Mucosa of descending colon (tissue), 3 donors: ENCODE data around the gene INTS1. TPM values are rescaled to one million over a fixed set of nuclear protein-coding genes. Genes with fewer than 3 reads are reported as not detected.
A peak's percentile ranks its signal among the peaks of the same experiment; 100 is the strongest.

Source experiments
- ATAC-seq: fragments of 200-7000 bp; cut with Tn5 transposase; one replicate; pipeline ENCODE4 v1.9.1; 2020; ENCODE audit warnings: mild to moderate bottlenecking, moderate library complexity
- DNase-seq, 3 donors: peaks; one replicate each; pipeline ENCODE4 v3.0.0-alpha.2; 2020
- H3K36me3 ChIP-seq: fragments of 200-600 bp; one replicate; pipeline ENCODE4 v1.8.0; 2021; ENCODE audit warnings: low read depth, mild to moderate bottlenecking
- H3K4me1 ChIP-seq: fragments of 200-600 bp; one replicate; pipeline ENCODE4 v1.8.0; 2021; ENCODE audit warnings: low read depth, mild to moderate bottlenecking
- H3K4me3 ChIP-seq: fragments of 200-600 bp; one replicate; pipeline ENCODE4 v1.8.0; 2021; ENCODE audit warnings: mild to moderate bottlenecking
- H3K9me3 ChIP-seq: fragments of 200-600 bp; one replicate; pipeline ENCODE4 v1.8.0; 2021; ENCODE audit warnings: mild to moderate bottlenecking
- intact Hi-C, 2 donors: fragments of 100-400 bp; cut with DNase I in 1 of 2; cut with micrococcal nuclease in 1 of 2; formaldehyde crosslinking; loops; one replicate each; pipeline versions ENCODE4 v1.11.0 to v1.11.1; 2022; cut with DNase I, micrococcal nuclease
- total RNA-seq, 3 donors: library from RNA; stranded (reverse); fragmentation: NEBNext Ultra II Directional in 2 of 3; extraction: Animal tissue kit (Norgen Biotek cat#: 25700) in 2 of 3; gene quantifications; one replicate each; pipeline versions ENCODE4 v1.2.1 to v1.2.4, GENCODE V29; 2021 to 2023
- TF ChIP-seq, protein P1 (sequence below): fragments of 200-600 bp; IDR thresholded peaks from one replicate; pipeline ENCODE4 v1.8.0; 2022; ENCODE audit warnings: antibody characterized with exemption, mild to moderate bottlenecking
- donor health status: DM: no; HTN: no; CAD: no; lungs with moderate emphysema.
- donor health status: DM: no; HTN: no; CAD: no.
- donor health status: DM: no; HTN: yes; CAD: no.

The INTS1 gene
- total RNA-seq, 3 donors from 2014 or later, result 79.6 to 94.3 (median 88.0) TPM

DNA sequence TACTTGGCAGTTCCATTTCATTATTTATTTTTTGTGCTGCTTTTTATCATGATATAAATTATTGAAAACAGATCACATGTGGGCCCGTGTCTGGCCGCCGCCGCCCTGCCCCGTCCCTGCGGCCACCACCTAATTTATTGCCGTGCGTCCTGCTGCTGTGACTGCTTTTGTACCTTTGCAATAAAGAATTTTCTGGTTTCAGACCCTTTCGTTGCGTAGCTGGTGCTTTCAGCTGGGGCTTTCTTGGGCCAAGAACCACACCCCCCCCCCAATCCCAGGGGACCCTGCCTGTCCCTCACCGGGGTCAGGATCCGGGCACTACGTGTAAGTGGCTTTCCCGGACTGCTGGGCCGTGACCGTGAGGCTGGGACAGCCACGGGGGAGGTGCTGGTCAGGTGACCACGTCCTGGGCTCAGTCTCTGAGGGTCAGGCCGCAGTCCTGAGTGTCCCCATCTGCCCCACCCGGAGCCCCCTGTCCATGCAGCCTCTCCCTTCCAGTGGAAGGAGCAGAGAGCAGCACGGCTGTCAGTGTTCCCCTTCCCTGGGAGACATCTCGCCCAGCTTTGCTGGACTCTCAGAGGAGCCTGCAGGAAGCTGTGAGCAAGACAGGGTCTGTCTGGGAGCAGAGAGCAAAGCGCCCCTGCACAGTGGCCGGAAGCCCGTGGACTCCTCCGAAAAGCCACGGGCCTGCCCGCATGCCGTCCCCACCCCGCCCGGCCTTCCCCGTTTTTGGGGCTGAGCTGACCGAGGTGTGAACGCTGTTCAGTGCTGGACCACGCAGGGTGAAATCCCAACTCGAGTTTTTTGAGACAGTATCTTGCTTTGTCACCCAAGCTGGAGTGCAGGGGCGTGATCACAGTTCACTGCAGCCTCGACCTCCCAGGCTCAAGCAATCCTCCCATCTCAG, 38.9 kb upstream of the INTS1 start:
- TF ChIP-seq, protein P1, sequence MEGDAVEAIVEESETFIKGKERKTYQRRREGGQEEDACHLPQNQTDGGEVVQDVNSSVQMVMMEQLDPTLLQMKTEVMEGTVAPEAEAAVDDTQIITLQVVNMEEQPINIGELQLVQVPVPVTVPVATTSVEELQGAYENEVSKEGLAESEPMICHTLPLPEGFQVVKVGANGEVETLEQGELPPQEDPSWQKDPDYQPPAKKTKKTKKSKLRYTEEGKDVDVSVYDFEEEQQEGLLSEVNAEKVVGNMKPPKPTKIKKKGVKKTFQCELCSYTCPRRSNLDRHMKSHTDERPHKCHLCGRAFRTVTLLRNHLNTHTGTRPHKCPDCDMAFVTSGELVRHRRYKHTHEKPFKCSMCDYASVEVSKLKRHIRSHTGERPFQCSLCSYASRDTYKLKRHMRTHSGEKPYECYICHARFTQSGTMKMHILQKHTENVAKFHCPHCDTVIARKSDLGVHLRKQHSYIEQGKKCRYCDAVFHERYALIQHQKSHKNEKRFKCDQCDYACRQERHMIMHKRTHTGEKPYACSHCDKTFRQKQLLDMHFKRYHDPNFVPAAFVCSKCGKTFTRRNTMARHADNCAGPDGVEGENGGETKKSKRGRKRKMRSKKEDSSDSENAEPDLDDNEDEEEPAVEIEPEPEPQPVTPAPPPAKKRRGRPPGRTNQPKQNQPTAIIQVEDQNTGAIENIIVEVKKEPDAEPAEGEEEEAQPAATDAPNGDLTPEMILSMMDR, result no peak
- ATAC-seq, result peak; percentile 4
- Histone ChIP-seq H3K36me3 (no peaks in the 10 kb centered on the region), H3K4me1 (peaks cover 2% of the 10 kb centered on the region), H3K9me3 (no peaks in the 10 kb centered on the region), H3K4me3 (no peak overlapping the region)
- DNase-seq, result no peak
- intact Hi-C loops, result no loop called here

DNA sequence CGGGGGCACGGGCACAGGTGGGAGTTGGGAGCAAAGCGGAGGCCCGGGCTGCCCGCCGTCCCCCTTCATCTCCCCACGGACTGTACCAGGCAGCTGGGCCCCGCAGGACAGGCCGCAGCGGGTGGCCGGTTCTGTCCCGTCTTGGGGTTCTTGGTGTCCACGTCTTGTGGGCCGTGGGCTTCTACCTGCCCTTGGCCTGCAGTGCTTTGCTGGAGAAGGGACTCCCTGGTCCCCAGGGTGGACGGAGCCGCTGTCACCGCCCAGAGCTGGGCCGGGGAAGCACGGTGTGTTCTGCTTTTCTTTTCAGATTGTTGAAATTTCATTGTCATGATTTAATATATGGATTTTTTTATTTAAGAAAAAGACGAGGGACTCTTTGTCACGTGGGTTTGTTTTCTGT, 38.1 kb upstream of the INTS1 start:
- TF ChIP-seq, protein P1, result no peak
- H3K4me1 ChIP-seq, result peaks cover 9% of the 10 kb centered on the region
- H3K4me3 ChIP-seq, result no peak overlapping the region
- no peaks in the 10 kb centered on the region for H3K9me3 ChIP-seq
- no peak for DNase-seq
- intact Hi-C loops, result no loop called here
- ATAC-seq, result no peak
- no peaks in the 10 kb centered on the region for H3K36me3 ChIP-seq

DNA sequence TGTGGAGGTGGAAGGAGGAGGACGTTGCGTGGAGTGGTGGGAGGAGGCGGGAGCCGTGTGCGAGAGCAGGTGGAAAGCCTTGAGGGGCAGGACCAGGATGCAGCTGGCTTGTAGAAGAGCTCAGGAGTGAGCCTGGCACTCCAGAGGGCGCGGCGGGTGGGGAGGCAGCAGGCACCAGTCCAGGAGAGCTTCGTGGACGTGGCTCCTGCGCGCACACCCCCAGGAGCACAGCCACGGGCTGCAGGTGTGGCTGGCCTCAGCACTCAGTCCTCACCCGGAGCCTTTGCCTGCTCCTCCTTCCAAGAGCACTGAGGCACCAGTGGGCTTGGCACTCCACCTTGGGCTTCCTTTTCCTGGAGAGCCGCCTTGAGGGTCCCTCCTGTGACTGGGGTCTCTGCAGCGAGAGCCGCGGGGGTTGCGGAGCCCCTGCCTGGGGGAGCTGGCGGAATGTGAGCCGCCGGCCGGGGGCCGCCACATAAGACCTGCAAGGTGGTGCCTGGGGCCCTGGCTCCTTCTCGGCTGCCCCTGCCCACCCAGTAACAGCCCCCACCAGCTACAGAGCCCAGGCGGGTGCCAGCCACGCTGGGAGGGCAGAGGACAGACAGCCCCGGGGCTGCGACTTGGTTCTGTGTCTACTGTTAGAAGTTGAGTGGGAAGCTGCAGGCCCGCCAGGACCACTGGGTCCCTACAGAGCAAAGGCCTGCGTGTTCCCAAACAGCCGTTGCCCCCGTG, 37.4 kb upstream of the INTS1 start:
- Histone ChIP-seq H3K4me3 (no peak overlapping the region), H3K9me3 (no peaks in the 10 kb centered on the region), H3K36me3 (no peaks in the 10 kb centered on the region), H3K4me1 (peaks cover 16% of the 10 kb centered on the region)
- peak in 1 of 3 donors; percentile 53 for DNase-seq
- intact Hi-C loops, result no loop called here
- ATAC-seq, result no peak
- TF ChIP-seq, protein P1, result no peak

DNA sequence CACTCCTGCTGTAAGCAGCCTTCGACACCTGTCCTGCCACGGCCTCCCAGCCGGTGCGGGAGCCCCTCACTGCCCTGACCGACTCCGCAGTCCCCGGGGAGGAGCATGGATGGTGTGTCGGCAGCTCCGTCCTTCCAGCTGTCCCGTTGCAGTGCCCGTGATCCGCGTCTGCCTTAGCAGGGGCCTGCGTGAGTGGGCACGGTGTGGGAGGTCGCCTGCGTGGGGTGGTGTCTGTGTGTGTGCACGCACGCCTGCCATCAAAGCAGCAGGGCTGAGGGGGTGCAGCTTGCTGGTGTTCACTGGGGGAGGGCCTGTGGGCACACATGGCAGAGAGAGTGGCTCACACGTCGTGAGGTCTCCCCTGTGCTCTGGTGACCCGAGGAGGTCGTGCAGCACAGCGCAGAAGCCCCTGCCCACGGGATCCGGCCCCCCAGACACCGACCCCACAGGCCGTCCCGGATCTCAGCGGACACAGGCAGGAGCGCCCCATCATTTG, 36.6 kb upstream of the INTS1 start:
- ATAC-seq, result no peak
- Histone ChIP-seq H3K9me3 (no peaks in the 10 kb centered on the region), H3K36me3 (no peaks in the 10 kb centered on the region), H3K4me1 (peaks cover 23% of the 10 kb centered on the region), H3K4me3 (no peak overlapping the region)
- intact Hi-C loops, result no loop called here
- DNase-seq, result peak in 1 of 3 donors; percentile 48
- TF ChIP-seq, protein P1, result no peak

DNA sequence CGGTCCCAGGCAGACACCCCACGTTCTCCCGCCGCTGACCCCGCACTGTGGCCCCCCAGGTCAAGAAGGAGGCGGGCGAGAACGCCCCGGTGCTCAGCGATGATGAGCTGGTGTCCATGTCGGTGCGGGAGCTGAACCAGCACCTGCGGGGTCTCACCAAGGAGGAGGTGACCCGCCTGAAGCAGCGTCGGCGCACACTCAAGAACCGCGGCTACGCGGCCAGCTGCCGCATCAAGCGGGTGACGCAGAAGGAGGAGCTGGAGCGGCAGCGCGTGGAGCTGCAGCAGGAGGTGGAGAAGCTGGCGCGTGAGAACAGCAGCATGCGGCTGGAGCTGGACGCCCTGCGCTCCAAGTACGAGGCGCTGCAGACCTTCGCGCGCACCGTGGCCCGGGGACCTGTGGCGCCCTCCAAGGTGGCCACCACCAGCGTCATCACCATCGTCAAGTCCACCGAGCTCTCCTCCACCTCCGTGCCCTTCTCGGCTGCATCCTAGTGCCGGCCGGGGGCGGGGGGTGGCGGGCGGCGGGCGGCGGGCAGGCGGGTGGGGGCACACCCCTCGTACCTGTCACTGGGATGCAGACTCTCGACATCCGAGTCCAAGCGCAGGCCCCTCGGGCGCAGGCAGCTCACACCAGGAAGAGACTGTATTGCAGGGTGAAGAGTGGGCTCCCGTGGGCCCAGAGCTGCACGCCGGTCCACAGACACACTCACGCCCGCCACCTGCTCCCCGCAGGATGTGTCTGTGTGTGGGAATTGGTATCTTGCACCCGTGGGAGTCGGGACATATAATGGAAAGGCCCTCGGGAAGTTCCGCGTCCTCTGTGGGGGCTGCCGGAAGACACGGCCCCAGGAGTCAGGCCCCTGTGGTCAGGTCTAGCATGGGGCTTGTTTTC, 35.9 kb upstream of the INTS1 start:
- DNase-seq, result peak in 1 of 3 donors; percentile 53
- TF ChIP-seq, protein P1, result no peak
- no peak overlapping the region for H3K4me3 ChIP-seq
- peaks cover 27% of the 10 kb centered on the region for H3K4me1 ChIP-seq
- H3K9me3 ChIP-seq, result no peaks in the 10 kb centered on the region
- no peak for ATAC-seq
- H3K36me3 ChIP-seq, result no peaks in the 10 kb centered on the region
- intact Hi-C loops, result no loop called here
